ENCODE results near the gene POGLUT3. TPM values are rescaled to one million over a fixed set of nuclear protein-coding genes. Genes with fewer than 3 reads are reported as not detected.

POGLUT3 gene
- total RNA-seq, 2 donors from 2014 or later, result 15.8 to 19.6 TPM

GRCh38 chr11:108500169-108500568 is 2.0 kb upstream of the POGLUT3 start:
- Histone ChIP-seq H3K4me3 (no peak overlapping the region), H3K9ac (ENCODE audit: low read depth in 2 of 2, low read length in 2 of 2) (no peak overlapping the region), H3K27ac (no peak overlapping the region), H3K36me3 (no peaks in the 10 kb centered on the region), H3K4me1 (no peaks in the 10 kb centered on the region), H3K9me3 (no peaks in the 10 kb centered on the region), H3K27me3 (no peaks in the 10 kb centered on the region)
- DNase-seq, result no peak
- intact Hi-C loops (cut with DNase I), result no loop called here
- TF ChIP-seq, protein P1, sequence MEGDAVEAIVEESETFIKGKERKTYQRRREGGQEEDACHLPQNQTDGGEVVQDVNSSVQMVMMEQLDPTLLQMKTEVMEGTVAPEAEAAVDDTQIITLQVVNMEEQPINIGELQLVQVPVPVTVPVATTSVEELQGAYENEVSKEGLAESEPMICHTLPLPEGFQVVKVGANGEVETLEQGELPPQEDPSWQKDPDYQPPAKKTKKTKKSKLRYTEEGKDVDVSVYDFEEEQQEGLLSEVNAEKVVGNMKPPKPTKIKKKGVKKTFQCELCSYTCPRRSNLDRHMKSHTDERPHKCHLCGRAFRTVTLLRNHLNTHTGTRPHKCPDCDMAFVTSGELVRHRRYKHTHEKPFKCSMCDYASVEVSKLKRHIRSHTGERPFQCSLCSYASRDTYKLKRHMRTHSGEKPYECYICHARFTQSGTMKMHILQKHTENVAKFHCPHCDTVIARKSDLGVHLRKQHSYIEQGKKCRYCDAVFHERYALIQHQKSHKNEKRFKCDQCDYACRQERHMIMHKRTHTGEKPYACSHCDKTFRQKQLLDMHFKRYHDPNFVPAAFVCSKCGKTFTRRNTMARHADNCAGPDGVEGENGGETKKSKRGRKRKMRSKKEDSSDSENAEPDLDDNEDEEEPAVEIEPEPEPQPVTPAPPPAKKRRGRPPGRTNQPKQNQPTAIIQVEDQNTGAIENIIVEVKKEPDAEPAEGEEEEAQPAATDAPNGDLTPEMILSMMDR (IDR thresholded peaks at IDR 0.05), result no peak

GRCh38 chr11:108498816-108499408 is 728 bp upstream of the POGLUT3 start:
- H3K4me3 ChIP-seq, result peak overlapping the region; percentile 68
- no peaks in the 10 kb centered on the region for H3K36me3 ChIP-seq
- peak overlapping the region; percentile 98 for H3K27ac ChIP-seq
- H3K9ac ChIP-seq (ENCODE audit: low read depth in 2 of 2, low read length in 2 of 2), result peak overlapping the region; percentile 61 to 67
- no peaks in the 10 kb centered on the region for H3K9me3 ChIP-seq
- no peaks in the 10 kb centered on the region for H3K27me3 ChIP-seq
- H3K4me1 ChIP-seq, result no peaks in the 10 kb centered on the region
- DNase-seq, result no peak
- TF ChIP-seq, protein P1 (IDR thresholded peaks at IDR 0.05), result no peak
- intact Hi-C loops (cut with DNase I), result no loop called here

GRCh38 chr11:108497317-108498045 is 703 bp downstream of the POGLUT3 start:
- H3K4me1 ChIP-seq, result no peaks in the 10 kb centered on the region
- H3K4me3 ChIP-seq, result peak overlapping the region; percentile 68
- no peaks in the 10 kb centered on the region for H3K27me3 ChIP-seq
- TF ChIP-seq, protein P1 (IDR thresholded peaks at IDR 0.05), result no peak
- peak; percentile 86 for DNase-seq
- peak overlapping the region; percentile 65 to 67 for H3K9ac ChIP-seq (ENCODE audit: low read depth in 2 of 2, low read length in 2 of 2)
- no peaks in the 10 kb centered on the region for H3K36me3 ChIP-seq
- intact Hi-C loops (cut with DNase I), result no loop called here
- no peaks in the 10 kb centered on the region for H3K9me3 ChIP-seq
- peak overlapping the region; percentile 98 for H3K27ac ChIP-seq

GRCh38 chr11:108496643-108497256 is 1.4 kb downstream of the POGLUT3 start:
- Histone ChIP-seq H3K4me1 (no peaks in the 10 kb centered on the region), H3K9ac (ENCODE audit: low read depth in 2 of 2, low read length in 2 of 2) (peak overlapping the region; percentile 65 to 67), H3K27me3 (no peaks in the 10 kb centered on the region), H3K36me3 (no peaks in the 10 kb centered on the region), H3K27ac (peak overlapping the region; percentile 98), H3K9me3 (no peaks in the 10 kb centered on the region), H3K4me3 (no peak overlapping the region)
- TF ChIP-seq, protein P1 (IDR thresholded peaks at IDR 0.05), result no peak
- intact Hi-C loops (cut with DNase I), result no loop called here
- no peak for DNase-seq

GRCh38 chr11:108495326-108495725 is 2.9 kb downstream of the POGLUT3 start:
- no peak overlapping the region for H3K9ac ChIP-seq (ENCODE audit: low read depth in 2 of 2, low read length in 2 of 2)
- H3K27ac ChIP-seq, result no peak overlapping the region
- H3K4me1 ChIP-seq, result no peaks in the 10 kb centered on the region
- intact Hi-C loops (cut with DNase I), result no loop called here
- TF ChIP-seq, protein P1 (IDR thresholded peaks at IDR 0.05), result no peak
- no peak overlapping the region for H3K4me3 ChIP-seq
- H3K27me3 ChIP-seq, result no peaks in the 10 kb centered on the region
- H3K9me3 ChIP-seq, result no peaks in the 10 kb centered on the region
- DNase-seq, result no peak
- no peaks in the 10 kb centered on the region for H3K36me3 ChIP-seq
